Embryonic facial prominence (tissue), 1 donor: ENCODE data around the gene ABHD17A.
"Not testable (repeated sequence)": the region's sequence is repeated elsewhere in the genome, so short reads cannot be mapped to it uniquely, and the experiment has no call there.

Source experiments
- DNase-seq: peaks from one replicate; pipeline ENCODE4 v3.0.0-alpha.2; 2016; ENCODE audit errors: extremely low spot score

The ABHD17A gene

DNA sequence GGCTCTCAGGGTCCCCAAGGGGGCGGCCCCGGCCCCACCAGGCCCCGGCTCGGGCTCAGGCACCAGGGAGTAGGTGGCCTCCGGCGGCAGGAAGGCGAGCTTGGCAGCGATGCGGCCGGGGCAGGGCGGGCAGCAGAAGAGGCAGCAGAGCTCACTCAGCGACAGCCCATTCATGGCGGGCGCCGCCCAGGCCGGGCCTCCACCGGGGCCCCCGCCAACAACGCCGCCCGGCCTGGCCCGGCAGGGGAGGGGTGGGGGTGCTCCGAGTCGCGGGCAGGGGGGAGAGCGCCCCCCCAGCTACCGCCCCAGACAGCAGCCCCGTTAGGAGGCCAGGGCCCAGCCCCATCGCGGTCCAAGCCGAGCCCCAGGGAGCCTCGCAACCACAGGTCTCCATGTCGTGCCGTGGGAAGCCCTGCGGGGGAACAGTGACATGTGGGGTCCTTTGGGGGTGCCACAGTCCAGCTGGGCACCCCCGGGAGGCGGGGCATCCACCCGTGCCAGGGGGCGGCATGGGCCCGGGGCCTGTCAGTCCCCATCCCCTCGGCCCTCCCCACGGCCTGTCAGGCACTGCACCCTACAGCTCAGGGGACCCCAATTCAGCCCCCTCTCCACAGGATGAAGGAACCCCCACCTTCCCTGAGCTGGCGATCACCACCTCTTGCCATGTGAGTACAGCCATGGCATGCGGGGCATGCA lies 3.8 kb downstream of the ABHD17A start:
- DNase-seq = not testable (repeated sequence)

DNA sequence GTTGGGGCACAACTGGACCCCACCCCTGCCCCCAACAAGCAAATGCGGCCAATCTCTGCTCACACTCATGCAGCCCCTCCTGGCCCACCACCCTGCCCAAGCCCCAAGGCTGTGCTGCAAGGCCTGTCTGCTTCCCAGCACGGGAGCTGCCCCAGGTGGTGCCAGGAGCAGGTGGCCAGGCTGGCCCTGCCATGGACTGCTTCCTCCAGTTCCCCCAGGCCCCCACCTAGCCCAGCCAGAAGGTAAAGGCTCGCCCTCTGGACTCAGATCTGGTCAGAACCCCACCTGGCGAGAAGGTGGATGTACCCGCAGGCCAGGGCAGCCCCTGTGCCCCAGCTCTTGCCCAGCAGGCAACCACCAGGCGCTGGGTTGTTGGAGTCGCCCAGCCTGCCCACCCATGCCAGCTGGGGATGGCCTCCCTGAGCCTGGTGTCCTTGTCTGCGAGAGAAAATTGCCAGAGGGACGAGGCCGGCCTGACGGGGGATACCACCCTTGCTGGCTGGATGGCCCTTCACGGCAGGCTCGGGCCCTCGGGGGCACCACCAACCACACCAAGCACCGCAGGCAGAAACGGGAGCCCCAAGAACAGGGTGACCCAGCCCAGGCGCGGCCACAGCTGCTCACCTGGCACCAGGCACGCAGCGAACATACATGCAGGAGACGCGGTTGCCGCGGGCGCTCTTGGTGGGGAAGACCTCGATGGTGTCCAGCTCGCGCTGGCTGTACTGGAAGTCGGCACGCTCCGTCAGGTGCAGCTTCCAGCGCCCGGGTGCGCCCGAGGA lies 4.5 kb downstream of the ABHD17A start:
- no peak for DNase-seq

DNA sequence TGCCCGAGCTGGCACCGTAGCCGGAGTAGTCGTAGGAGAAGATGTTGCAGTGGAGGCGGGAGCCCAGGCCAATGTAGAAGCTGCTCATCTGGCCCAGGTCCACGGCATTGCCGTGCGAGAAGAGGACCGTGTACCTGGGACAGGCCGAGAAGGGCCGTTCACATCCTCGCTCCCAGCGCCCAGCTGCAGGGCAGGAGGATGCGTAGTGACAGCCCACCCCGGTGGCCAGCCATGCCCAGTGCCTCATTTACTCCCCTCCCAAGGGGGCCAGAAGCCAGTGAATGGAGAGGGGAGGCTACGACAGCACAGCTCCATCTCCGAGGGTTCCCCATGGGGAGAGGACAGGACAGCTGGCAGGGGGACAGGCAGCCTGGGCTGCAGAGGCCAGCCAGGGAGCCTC lies 5.3 kb downstream of the ABHD17A start:
- DNase-seq = not testable (repeated sequence)

DNA sequence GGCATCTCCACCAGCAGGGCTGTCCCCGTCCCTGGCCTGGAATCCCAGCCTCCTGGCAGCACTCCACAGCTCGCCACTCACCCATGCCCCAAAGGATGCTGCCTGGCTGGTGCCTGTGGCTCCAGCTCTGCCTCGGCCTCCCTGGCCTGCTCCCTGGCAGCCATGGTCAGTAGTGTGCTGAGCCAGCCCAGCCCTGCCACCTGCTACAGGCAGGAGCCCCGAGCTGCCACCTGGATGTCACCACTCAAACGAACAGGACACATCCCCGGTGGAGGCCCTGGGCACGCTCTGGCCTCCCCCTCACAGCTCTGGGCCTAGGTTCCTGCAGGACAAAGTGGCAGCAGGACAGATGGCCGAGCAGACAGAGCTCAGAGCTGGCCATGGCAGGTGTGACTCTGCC lies 6.7 kb downstream of the ABHD17A start:
- DNase-seq = not testable (repeated sequence)

DNA sequence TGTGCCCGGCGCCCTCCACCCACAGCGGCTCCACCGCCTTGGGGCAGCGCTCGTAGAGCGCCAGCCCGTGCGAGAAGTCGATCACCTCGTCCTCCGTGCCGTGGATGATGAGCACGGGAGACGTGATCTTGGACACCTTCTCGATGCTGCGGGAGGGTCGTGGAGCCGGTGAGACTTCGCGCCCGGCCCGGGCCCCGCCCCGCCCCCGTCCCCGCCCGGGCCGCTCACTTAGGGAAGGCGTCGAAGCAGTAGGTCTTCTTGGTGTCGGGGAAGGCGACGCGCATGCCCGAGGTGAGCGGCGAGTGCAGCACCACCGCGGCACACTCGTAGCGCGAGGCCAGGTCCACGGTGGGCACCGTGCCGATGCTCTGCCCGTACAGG lies 8.0 kb downstream of the ABHD17A start:
- not testable (repeated sequence) for DNase-seq

DNA sequence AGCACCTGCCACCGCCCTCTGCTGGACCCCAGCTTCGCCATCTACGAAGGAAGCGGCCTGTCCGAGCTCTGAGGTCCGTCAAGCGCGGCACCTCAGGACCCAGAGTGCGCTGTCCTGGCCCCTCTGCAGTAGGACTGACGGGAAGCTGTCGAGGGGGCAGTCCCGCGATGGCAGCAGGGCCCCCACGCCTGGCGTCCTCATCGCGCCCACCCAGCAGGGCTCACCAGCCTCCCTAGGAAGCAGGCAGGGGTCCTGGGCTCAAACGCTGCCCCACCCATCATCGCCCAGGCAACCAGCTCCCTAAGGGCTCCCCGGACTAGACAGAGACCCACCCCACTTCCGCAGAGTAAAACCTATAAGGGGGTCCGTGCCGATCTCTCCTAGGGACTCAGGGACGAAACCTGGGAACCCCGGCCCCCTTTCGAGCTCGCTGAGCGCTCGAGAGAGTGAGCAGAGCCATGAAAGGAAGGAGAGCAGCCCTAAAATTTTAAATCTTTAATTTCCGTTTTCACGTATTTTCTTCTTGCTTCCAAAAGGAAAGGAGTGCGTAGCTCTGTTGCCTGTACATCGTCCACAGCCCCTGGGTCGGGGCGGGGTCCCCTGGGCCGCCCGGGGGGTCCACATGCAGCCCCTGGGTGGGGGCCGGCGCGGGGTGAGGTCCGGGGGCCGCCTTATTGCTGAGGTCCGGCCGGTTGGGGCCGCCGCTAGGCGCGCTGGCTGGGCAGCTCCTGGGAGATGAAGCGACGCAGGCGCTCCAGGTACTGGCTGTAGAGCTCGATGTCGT lies 8.6 kb downstream of the ABHD17A start:
- not testable (repeated sequence) for DNase-seq

DNA sequence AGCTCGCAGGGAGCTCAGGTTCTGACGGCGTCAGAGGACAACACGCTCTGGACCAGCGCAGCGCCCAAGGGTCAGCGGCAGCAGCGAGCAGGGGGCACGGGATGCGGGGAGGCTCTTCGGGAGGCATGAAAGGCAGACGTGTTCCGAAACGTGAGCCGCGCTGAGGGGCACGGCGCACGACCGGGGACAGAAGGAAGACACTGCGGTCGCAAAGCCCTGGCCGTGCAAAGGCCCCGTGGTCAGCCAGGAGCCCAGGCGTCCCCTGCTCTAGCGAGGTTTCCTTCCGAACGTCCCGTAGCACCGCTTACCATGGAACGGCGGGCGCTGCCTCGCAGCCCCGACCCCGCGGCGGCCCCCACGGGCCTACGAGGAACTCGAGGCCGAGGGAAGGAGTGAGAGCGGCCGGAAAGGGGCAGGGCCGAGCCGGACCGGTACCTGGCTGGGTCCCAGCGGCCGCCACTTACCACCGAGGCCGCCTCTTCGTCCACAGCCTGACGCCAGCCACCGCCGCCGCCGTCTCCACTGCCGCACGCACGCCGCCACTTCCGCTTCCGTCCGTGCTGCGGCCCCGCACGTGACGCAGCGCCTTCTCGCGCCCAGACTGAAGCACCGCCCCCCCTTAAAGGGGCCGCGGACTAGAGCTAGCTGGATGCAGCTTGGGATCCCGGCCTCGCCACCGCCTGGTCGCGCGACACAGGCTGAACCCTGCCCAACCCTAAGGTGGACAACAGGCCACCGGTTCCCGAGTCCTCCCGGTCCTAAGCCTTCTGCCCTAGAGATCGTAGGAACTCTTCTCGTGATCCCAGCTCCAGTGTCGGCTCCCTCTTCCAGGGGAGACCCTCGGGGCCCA lies 9.4 kb downstream of the ABHD17A start:
- DNase-seq = peak; percentile 86

DNA sequence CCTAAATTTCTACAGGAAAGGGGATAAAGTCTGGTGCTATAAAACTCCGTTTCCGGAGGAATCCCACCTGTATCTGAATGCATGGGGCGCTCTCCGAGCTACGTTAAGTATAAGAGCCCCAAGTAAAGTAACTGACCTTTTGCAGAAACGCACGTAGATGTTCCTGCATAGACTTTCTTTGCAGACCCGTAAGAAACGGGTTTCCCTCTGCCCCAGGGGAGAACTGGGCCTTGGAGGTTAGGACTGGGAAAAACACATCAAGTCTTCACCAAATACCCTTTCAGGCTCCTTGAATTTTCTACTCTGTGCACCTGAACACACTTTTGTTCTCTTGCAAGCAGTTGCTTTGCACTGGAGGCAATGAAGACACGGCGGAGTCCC lies 10.0 kb downstream of the ABHD17A start:
- DNase-seq = not testable (repeated sequence)

DNA sequence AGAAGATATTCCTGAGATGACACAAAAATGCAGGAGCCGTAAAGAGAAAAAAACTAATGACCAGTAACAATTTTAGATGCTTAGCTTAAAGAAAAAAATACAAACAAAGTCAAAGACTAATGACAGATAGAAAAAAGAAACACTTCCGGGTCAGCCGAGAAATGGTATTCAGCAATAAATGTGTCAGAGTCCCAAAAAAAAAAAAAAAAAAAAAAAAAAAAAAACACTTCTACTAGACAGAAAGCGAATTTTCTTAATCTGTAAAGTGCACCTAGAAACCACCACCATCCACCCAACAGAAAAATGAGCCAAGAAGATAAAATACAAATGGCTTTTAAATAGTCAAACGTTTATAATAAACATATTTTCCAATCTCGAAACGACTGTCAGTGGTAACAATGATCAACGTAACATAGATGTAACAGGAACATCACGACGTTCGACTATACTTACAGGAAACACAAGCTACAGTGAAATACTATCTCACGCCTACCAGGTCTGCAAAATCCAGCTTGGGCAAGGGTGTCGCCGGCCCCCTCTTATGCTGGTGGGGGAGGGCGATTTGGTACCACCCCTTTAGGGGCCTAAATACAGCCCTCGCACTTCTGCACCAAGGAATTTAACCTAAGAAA lies 10.6 kb downstream of the ABHD17A start:
- no peak for DNase-seq

DNA sequence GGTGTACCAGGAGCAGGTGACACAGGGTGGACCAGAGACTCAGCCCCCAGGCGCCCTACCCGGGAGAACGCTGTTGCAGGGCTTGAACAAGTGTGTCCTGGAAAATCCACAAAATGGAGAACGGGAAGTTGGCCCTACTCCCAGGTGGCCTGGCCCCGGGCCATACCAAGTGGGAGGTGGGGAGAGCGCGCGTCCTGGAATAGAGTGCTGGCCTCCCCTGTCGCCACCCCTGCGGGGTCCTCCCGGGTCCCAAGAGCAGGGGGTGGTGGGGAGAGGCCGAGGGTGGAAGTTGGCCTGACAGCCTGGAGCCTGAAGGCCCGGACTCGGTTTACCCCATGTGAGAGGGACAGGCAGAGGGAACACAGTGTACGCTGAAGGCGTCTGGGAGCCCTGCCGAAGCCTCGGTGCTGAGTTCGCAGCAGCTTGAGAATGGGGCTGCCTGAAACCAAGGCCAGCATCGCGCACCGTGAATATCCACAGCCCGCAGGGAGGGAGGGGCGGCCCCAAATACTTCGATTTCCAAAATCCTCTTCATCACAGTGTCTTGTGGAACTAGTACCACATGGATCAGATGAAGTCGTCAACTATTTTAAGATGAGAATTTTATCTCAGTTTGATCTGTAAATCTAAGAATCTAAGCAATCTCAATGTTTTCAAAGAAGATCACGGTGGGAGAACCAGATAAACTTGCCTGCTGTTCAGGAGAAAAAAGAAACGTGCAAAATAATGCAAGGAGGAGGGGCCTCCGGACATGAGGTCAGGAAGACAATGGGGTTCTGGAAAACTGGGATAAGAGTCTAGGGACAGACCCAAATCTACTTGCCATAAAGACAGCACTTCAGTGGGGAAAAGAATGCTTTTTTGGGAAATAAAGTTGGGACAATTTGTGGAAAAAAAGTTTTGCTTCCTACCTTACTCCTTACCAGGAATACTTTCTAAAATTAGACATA lies 11.5 kb downstream of the ABHD17A start:
- no peak for DNase-seq

DNA sequence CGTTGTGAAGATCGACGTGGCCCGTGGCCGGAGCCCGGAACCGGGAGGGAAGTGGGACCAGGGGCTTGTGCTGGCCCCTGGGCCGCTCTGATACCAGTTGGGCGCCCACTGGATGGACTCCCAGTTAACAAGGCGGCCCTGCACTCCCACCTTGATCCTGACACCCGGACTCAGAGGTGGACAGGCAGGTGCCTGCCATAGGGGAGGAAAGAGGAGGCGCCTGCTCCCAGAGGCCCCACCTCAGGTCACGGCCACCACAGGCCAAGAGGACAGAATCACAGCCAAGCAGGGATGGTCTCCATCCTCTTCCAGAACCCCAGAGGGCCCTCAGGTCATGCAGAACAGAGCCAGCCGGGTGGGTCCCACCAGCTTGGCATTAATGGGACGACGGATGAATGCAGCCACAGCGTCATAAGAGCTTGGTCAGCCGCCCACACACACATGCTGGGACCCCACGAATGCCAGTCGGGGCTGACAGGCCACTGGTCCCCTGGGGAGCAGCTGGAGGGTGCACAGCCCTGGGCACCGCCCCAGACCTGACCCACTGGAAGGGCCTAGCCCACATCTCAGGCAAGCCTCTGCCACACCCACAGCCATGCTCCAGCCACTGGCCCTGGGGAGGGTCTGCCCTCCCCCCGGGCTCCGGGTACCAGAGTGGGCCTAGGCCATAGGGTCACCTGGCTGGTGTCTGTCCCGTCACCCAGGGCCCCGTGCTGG lies 12.3 kb downstream of the ABHD17A start:
- no peak for DNase-seq

DNA sequence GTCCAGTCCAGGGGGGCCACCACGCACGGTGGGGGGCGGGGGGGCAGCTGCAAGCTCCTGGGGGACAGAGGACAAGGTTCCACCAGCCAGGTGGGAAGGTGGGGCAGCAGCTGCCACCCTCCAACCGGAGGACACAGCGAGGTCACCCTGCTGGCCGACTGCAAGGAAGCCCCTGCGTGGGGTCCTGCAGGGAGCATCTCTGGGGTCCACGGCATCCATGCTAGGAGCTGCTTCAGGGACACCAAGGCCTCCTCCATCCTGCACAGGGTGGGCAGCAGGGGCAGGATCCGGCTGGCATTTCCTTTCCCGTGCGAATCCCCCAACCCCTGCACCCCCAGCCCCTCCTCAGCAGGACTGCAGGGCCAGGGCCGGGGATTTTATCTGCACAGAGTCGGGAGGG lies 13.7 kb downstream of the ABHD17A start:
- no peak for DNase-seq

DNA sequence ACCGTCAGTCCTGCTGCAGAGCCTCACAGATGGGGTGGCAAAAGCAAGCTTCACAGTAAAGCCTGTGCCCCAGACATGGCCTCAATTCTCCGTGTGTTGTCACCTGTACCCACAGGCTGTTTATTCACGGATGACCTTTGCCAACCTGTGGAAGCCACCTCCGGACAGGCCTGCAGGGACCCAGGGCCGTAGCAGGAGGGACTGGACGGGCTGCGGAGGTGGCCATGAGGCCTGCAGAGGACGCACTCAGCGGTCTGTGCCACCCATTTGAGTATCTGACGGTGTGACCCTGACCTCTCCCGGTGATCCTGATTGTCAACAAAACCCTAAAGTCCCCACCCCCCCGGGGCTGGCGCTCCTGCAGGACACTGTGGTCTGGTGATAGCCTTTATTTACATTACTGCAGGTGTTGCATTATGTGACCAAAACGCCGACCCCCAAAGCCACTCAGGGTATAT lies 14.1 kb downstream of the ABHD17A start:
- no peak for DNase-seq

DNA sequence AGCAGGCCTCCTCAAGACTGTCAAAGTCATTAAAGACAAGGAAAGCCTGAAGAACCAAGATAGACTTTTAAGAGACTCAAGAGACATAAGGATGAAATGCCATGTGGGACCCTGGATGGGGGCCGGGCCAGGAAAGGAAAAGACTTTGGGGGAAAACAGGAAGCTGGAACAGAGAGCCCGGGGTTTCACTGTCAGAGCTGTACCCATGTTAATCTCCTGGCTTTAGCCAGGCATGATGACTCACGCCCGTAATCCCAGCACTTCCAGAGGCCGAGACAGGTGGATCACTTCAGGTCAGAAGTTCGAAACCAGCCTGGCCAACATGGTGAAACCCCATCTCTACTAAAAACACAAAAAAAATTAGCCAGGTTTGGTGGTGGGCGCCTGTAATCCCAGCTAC lies 16.3 kb downstream of the ABHD17A start:
- DNase-seq = no peak

DNA sequence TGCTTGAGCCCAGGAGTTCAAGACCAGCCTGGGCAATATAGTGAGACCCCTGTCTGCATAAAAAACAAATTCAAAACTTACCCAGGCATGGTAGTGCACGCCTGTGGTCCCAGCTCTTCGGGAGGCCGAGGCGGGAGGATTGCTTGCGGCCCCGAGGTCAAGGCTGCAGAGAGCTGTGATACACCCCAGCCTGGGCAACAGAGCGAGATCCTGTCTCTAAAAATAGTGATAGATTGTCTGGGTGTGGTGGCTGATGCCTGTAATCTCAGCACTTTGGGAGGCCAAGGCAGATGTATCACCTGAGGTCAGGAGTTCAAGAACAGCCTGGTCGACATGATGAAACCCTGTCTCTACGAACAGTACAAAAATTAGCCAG lies 18.0 kb downstream of the ABHD17A start:
- DNase-seq = no peak

DNA sequence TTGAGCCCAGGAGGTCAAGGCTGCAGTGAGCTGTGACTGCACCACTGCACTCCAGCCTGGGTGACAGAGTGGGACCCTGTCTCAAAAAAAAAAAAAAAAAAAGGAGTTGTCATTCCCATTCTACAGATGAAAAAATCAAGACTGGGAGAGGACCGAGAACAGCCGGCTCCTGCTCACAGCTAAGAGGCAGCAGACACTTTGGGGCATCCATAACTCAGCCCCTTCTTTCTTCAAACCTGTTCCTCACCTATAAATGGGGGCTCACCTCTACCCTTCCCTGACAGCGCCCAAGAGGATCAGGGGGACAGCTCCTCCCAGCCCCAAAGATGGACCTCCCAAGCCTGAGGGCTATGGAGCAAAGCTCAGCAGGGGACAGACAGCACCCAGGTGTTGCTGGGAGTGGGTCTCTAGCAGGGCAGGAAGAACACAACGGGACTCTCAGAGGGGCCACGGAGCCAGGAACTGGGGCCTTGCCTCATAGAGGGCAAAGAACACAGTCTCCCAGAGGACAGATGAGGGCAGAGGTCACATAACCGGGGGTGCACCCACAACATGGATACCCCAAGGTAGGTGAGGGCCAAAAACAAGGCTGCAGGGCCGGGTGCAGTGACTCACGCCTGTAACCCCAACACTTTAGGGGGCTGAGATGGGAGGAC lies 18.5 kb downstream of the ABHD17A start:
- DNase-seq = no peak

DNA sequence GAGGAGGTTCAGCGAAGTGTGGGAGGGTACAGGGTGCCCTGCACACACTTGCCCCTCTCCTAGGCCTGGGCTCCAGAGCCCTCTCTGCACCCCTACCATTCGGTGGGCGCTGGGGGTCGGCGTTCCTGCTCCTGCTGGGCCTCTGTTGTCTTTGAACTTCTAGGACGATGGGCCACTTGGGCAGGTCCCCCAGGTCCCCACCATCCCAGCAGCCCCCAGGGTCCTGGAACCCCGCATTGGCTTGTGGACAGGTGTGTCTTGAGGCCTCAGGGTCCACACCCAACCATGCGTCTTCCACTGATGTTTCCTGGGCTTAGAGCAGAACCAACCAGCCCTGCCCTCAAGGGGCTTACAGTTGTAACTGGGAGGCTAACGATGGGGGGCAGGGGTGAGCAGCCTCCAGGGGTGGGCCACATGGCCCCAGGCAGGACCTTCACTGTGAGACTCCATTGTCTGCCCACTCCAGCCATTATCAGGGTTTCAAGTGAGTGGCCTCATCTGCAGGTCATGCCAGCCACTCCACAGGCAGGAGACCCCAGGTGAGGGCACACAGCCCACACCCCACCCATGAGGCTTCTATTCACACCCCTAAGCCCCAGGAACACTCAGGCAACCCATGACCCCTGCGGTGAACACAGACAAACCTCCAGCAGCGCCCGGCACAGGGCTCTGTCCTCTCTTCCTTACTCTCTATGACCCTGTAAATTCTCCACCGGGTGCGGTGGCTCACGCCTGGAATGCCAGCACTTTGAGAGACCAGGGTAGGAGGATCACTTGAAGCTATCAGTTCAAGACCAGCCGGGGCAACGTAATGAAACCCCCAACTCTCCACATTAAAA lies 19.9 kb downstream of the ABHD17A start:
- DNase-seq = no peak
